Breast epithelium (tissue), 4 donors: ENCODE data around the gene MARCHF2. TPM values are rescaled to one million over a fixed set of nuclear protein-coding genes. Genes with fewer than 3 reads are reported as not detected.

Source experiments
- DNase-seq, 2 donors: peaks; one replicate each; pipeline ENCODE4 v3.0.0-alpha.2; 2019; ENCODE audit warnings: low spot score in 2 of 2
- H3K27ac ChIP-seq, 2 donors: fragments of 200-600 bp; sonication (generic) in 1 of 2; one replicate each; pipeline ENCODE4 v1.5.1; 2016 to 2019; ENCODE audit warnings: mild to moderate bottlenecking in 1 of 2
- H3K27me3 ChIP-seq, 2 donors: fragments of 200-600 bp; sonication (generic) in 1 of 2; one replicate each; pipeline versions ENCODE4 v1.5.1 to v1.6.0; 2017 to 2019; ENCODE audit warnings: control low read depth in 1 of 2, mild to moderate bottlenecking in 1 of 2
- H3K36me3 ChIP-seq: fragments of 200-600 bp; one replicate; pipeline ENCODE4 v1.5.1; 2019
- H3K4me1 ChIP-seq, 2 donors: fragments of 200-600 bp; sonication (generic); one replicate each; pipeline ENCODE4 v1.5.1; 2016 to 2019; ENCODE audit warnings: control low read depth in 1 of 2
- H3K4me3 ChIP-seq, 3 donors: fragments of 200-600 bp; sonication (generic); 1 replicate in 2 of 3; 2 replicates in 1 of 3; pipeline ENCODE4 v1.5.1; 2016 to 2019; ENCODE audit warnings: mild to moderate bottlenecking in 3 of 3, moderate library complexity in 2 of 3
- H3K9me3 ChIP-seq, 2 donors: fragments of 200-600 bp; sonication (generic) in 1 of 2; one replicate each; pipeline ENCODE4 v1.5.1; 2016 to 2019; ENCODE audit warnings: control low read depth in 1 of 2
- POLR2A ChIP-seq: fragments of 450-650 bp; IDR thresholded peaks from one replicate; pipeline ENCODE4 v1.6.1; 2016; ENCODE audit warnings: antibody characterized with exemption, mild to moderate bottlenecking, moderate library complexity
- POLR2AphosphoS5 ChIP-seq, 3 donors: sonication (generic); formaldehyde crosslinking; IDR thresholded peaks; one replicate each; pipeline ENCODE4 v1.6.1; 2017; ENCODE audit warnings: antibody characterized with exemption in 3 of 3
- intact Hi-C: fragments of 100-400 bp; cut with DNase I; formaldehyde crosslinking; loops from one replicate; pipeline ENCODE4 v1.15.1; 2023; ENCODE audit warnings: low total_unique reads
- total RNA-seq, 3 donors: library from RNA; depleted of rRNA; stranded (reverse); fragments of >200 nt; gene quantifications; one replicate each; pipeline ENCODE4 v1.1.0, GENCODE V29; 2016
- TF ChIP-seq, protein P1 (sequence below), 3 donors: fragments of 450-650 bp; IDR thresholded peaks; one replicate each; pipeline ENCODE4 v1.5.1; 2016 to 2017; ENCODE audit warnings: antibody characterized with exemption in 3 of 3, mild to moderate bottlenecking in 3 of 3, moderate library complexity in 3 of 3

MARCHF2 gene, protein sequence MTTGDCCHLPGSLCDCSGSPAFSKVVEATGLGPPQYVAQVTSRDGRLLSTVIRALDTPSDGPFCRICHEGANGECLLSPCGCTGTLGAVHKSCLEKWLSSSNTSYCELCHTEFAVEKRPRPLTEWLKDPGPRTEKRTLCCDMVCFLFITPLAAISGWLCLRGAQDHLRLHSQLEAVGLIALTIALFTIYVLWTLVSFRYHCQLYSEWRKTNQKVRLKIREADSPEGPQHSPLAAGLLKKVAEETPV
- total RNA-seq, result 100 to 1,000 TPM; 126 to 224 (median 132) TPM

DNA sequence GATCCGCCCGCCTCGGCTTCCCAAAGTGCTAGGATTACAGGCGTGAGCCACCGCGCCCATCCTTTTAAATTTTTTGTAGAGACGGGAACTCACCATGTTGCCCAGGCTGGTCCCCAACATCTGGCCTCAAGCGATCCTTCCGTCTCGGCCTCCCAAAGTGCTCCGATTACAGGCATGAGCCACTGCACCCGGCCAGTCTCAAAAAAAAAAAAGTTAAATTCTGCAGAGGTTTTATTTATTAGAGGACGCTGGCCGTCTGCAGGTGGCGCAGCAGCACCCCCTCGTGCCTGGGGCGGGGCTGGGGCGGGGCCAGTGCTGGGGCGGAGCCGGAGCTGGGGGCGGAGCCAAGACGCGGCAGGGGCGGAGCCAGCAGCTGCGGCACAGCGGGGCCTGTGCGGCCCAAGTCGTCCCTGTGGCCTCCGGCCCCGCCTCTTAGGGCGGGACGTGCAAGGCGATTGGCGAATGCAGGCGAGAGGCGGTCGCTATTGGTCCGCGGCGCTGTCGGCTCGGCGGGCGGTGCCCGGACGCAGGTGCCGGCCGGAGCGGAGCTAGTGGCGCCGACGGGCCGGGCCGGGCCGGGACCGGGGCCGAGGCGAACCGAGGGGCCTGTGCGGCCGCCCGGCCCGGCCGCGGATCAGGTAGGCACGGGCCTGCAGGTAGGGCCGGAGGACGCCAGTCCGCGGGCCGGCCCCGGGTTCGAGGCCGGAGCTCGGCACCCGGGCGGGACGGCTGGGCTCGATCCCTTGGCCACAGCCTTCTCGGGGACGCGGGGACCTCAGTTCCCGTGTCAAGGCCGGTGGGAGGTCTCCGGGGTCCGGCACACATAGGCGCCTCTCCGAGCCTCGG, at the start of gene MARCHF2:
MARCHF2 (plus strand) TSS at position 523 of the 846 bp plus-strand sequence. CDS start 8,536 bp downstream, outside the sequence.
- Histone ChIP-seq H3K9me3 (no peaks in the 10 kb centered on the region), H3K27me3 (no peaks in the 10 kb centered on the region), H3K4me3 (peak within 1 kb of the TSS; percentile 79 to 88 (median 85)), H3K4me1 (no peaks in the 10 kb centered on the region), H3K36me3 (no peaks in the 10 kb centered on the region), H3K27ac (peak within 1 kb of the TSS; percentile 49 to 68)
- intact Hi-C loops, result no loop called here
- DNase-seq, result peak; percentile 95 to 97
- TF ChIP-seq, protein P1, sequence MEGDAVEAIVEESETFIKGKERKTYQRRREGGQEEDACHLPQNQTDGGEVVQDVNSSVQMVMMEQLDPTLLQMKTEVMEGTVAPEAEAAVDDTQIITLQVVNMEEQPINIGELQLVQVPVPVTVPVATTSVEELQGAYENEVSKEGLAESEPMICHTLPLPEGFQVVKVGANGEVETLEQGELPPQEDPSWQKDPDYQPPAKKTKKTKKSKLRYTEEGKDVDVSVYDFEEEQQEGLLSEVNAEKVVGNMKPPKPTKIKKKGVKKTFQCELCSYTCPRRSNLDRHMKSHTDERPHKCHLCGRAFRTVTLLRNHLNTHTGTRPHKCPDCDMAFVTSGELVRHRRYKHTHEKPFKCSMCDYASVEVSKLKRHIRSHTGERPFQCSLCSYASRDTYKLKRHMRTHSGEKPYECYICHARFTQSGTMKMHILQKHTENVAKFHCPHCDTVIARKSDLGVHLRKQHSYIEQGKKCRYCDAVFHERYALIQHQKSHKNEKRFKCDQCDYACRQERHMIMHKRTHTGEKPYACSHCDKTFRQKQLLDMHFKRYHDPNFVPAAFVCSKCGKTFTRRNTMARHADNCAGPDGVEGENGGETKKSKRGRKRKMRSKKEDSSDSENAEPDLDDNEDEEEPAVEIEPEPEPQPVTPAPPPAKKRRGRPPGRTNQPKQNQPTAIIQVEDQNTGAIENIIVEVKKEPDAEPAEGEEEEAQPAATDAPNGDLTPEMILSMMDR (IDR thresholded peaks at IDR 0.05), result peak; percentile 24 to 40 (median 37)
- TF ChIP-seq POLR2A, result no peak

DNA sequence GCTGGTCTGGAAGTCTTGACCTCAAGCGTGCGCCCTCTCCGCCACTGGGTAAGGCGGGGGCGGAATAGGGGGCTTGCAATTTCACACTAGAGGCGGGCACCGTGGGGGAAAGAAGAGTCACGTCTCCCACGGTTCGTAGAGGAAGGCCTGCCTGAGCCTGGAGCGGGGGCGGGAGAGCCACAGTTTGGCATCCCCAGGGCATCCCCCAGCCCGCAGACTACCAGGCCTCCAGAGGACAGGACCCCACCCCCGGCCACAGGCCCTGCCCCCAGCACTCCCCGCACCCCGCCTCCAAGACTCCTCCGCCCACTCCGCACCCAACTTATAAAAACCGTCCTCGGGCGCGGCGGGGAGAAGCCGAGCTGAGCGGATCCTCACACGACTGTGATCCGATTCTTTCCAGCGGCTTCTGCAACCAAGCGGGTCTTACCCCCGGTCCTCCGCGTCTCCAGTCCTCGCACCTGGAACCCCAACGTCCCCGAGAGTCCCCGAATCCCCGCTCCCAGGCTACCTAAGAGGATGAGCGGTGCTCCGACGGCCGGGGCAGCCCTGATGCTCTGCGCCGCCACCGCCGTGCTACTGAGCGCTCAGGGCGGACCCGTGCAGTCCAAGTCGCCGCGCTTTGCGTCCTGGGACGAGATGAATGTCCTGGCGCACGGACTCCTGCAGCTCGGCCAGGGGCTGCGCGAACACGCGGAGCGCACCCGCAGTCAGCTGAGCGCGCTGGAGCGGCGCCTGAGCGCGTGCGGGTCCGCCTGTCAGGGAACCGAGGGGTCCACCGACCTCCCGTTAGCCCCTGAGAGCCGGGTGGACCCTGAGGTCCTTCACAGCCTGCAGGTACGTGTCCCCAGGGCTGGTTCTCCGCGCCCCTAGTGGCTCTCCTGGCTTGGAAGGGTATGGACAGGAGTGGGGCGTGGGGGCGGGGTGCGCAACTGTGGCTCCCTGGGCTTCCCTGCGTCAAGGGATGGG, 49.0 kb upstream of the MARCHF2 start, which contains the start of gene ANGPTL4:
ANGPTL4 (plus strand) TSS at position 353 of the 969 bp plus-strand sequence; CDS start at position 520, 167 bp downstream.
- peak; percentile 58 to 74 for DNase-seq
- H3K27ac ChIP-seq, result peak within 1 kb of the TSS; percentile 88 to 94
- H3K4me3 ChIP-seq, result peak within 1 kb of the TSS; percentile 65 to 99 (median 73)
- no peaks in the 10 kb centered on the region for H3K27me3 ChIP-seq
- no peaks in the 10 kb centered on the region for H3K36me3 ChIP-seq
- peaks cover 11 to 35% of the 10 kb centered on the region in 2 donors for H3K4me1 ChIP-seq
- intact Hi-C loops, result no loop called here
- TF ChIP-seq, protein P1 (IDR thresholded peaks at IDR 0.05), result peak in 2 of 3 donors; percentile 8 to 18
- TF ChIP-seq POLR2AphosphoS5 (IDR thresholded peaks at IDR 0.05), result peak in 2 of 3 donors; percentile 55 to 82
- peak; percentile 78 for TF ChIP-seq POLR2A
- H3K9me3 ChIP-seq, result no peaks in the 10 kb centered on the region

DNA sequence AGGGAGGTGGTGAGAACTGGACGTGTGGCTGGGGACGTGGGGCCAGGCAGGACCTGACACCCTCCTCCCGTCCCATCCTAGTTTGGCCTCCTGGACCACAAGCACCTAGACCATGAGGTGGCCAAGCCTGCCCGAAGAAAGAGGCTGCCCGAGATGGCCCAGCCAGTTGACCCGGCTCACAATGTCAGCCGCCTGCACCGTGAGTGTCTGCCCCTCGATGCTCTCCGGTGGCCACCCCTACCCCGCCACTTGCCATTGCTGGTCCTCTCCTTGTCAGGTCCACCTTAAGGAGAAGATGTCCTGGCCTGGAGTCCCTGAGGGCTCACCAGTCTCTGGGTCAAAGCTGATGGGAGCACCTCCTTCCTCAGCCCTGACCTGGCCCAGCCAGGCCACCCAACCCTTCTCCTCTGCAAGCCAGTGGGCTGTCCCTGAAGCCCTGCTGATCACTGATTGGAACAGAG, 47.0 kb upstream of the MARCHF2 start:
- H3K27ac ChIP-seq, result peak overlapping the region; percentile 81 to 93
- peak overlapping the region; percentile 65 to 99 (median 73) for H3K4me3 ChIP-seq

DNA sequence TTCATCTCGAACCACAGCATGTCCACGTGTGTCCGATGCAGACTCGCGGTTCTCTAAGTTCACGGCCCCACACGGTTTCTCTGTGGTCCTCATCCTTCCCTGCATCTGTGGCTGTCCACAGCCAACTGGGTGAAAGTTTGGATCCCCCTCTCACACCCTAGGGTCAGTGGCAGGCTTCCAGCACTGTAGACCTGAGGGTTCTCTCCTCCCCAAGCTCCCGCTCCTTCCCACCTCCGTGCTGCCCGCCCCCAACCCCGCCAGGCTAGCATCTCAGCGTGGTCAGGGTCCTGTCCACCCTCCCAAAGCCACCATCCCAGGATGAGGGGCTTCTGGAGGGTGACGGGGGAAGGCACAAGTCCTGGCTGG, 46.2 kb upstream of the MARCHF2 start:
- peak overlapping the region; percentile 81 to 93 for H3K27ac ChIP-seq
- H3K27me3 ChIP-seq, result no peaks in the 10 kb centered on the region
- H3K4me1 ChIP-seq, result peaks cover 11 to 28% of the 10 kb centered on the region in 2 donors
- H3K36me3 ChIP-seq, result no peaks in the 10 kb centered on the region
- peak overlapping the region; percentile 65 to 99 (median 73) for H3K4me3 ChIP-seq
- TF ChIP-seq, protein P1 (IDR thresholded peaks at IDR 0.05), result no peak
- no peak for TF ChIP-seq POLR2A
- no peak for TF ChIP-seq POLR2AphosphoS5 (IDR thresholded peaks at IDR 0.05)
- H3K9me3 ChIP-seq, result no peaks in the 10 kb centered on the region
- no peak for DNase-seq
- intact Hi-C loops, result no loop called here

More for the DNA sequence above, 47.0 kb upstream of the MARCHF2 start:
- intact Hi-C loops, result no loop called here
- Histone ChIP-seq H3K4me1 (peaks cover 11 to 35% of the 10 kb centered on the region in 2 donors), H3K36me3 (no peaks in the 10 kb centered on the region), H3K27me3 (no peaks in the 10 kb centered on the region), H3K9me3 (no peaks in the 10 kb centered on the region)
- TF ChIP-seq POLR2A (no peak), POLR2AphosphoS5 (IDR thresholded peaks at IDR 0.05) (peak in 1 of 3 donors; percentile 9)
- no peak for DNase-seq
